Skeletal muscle tissue (tissue), 4 donors: ENCODE data around the gene BACH2. TPM values are rescaled to one million over a fixed set of nuclear protein-coding genes. Genes with fewer than 3 reads are reported as not detected.
A peak's percentile ranks its signal among the peaks of the same experiment; 100 is the strongest.
"Not testable (repeated sequence)": the region's sequence is repeated elsewhere in the genome, so short reads cannot be mapped to it uniquely, and the experiment has no call there.

Source experiments
- H3K27ac ChIP-seq: one replicate; pipeline ENCODE4 v1.7.0; 2013; ENCODE audit warnings: mild to moderate bottlenecking, low read depth, low read length, inconsistent platforms
- H3K27me3 ChIP-seq, 3 donors: one replicate each; pipeline ENCODE4 v1.7.0; 2013; ENCODE audit warnings: low read length in 3 of 3; ENCODE audit not compliant: control insufficient read depth in 3 of 3, insufficient read depth in 3 of 3
- H3K36me3 ChIP-seq, 3 donors: one replicate each; pipeline ENCODE4 v1.7.0; 2013; ENCODE audit warnings: low read length in 3 of 3; ENCODE audit not compliant: control insufficient read depth in 3 of 3, insufficient read depth in 3 of 3
- H3K4me1 ChIP-seq, 3 donors: one replicate each; pipeline ENCODE4 v1.7.0; 2013; ENCODE audit warnings: low read length in 3 of 3, mild to moderate bottlenecking in 3 of 3; ENCODE audit not compliant: control insufficient read depth in 3 of 3, insufficient read depth in 3 of 3
- H3K4me3 ChIP-seq, 3 donors: one replicate each; pipeline ENCODE4 v1.7.0; 2013; ENCODE audit warnings: low read length in 3 of 3
- H3K9ac ChIP-seq, 3 donors: one replicate each; pipeline ENCODE4 v1.7.0; 2013; ENCODE audit warnings: low read length in 3 of 3, mild to moderate bottlenecking in 3 of 3, moderate library complexity in 2 of 3, low read depth in 1 of 3
- H3K9me3 ChIP-seq, 3 donors: one replicate each; pipeline ENCODE4 v1.7.0; 2013; ENCODE audit warnings: low read length in 3 of 3; ENCODE audit not compliant: control insufficient read depth in 3 of 3
- total RNA-seq: library from RNA; depleted of rRNA; stranded (reverse); fragments of >200 nt; gene quantifications from one replicate; pipeline ENCODE4 v1.2.3, GENCODE V29; 2014
- donor health status: Osteomylitis.

Gene BACH2
- total RNA-seq, 1 donor from 2014 or later = 3.7 TPM

- peaks cover 24 to 45% (median 32%) of the 10 kb centered on the region in 3 donors for H3K4me1 ChIP-seq
- peak overlapping the region; percentile 97 for H3K27ac ChIP-seq
- H3K36me3 ChIP-seq = no peaks in the 10 kb centered on the region
- peak overlapping the region; percentile 71 to 73 (median 73) for H3K4me3 ChIP-seq
- no peaks in the 10 kb centered on the region for H3K27me3 ChIP-seq
- no peaks in the 10 kb centered on the region for H3K9me3 ChIP-seq
- peak overlapping the region; percentile 82 to 91 (median 82) for H3K9ac ChIP-seq
Observed at GRCh38 chr6:90219209-90219985, 77.2 kb downstream of the BACH2 start.

- Histone ChIP-seq H3K4me3 (peak overlapping the region; percentile 71 to 73 (median 73)), H3K4me1 (peaks cover 28 to 48% (median 32%) of the 10 kb centered on the region in 3 donors), H3K9me3 (no peaks in the 10 kb centered on the region), H3K36me3 (no peaks in the 10 kb centered on the region), H3K27ac (peak overlapping the region; percentile 97), H3K27me3 (no peaks in the 10 kb centered on the region), H3K9ac (peak overlapping the region; percentile 82 to 91 (median 82))
Observed at GRCh38 chr6:90218959-90219208, 77.8 kb downstream of the BACH2 start.

- H3K4me3 ChIP-seq = peak overlapping the region; percentile 19 to 73 (median 68)
- H3K9ac ChIP-seq = peak overlapping the region; percentile 82 to 91 (median 82)
- H3K9me3 ChIP-seq = no peaks in the 10 kb centered on the region
- no peaks in the 10 kb centered on the region for H3K27me3 ChIP-seq
- peak overlapping the region; percentile 97 for H3K27ac ChIP-seq
- no peaks in the 10 kb centered on the region for H3K36me3 ChIP-seq
- peaks cover 28 to 48% (median 36%) of the 10 kb centered on the region in 3 donors for H3K4me1 ChIP-seq
Observed at GRCh38 chr6:90217506-90218127, 79.0 kb downstream of the BACH2 start.

DNA sequence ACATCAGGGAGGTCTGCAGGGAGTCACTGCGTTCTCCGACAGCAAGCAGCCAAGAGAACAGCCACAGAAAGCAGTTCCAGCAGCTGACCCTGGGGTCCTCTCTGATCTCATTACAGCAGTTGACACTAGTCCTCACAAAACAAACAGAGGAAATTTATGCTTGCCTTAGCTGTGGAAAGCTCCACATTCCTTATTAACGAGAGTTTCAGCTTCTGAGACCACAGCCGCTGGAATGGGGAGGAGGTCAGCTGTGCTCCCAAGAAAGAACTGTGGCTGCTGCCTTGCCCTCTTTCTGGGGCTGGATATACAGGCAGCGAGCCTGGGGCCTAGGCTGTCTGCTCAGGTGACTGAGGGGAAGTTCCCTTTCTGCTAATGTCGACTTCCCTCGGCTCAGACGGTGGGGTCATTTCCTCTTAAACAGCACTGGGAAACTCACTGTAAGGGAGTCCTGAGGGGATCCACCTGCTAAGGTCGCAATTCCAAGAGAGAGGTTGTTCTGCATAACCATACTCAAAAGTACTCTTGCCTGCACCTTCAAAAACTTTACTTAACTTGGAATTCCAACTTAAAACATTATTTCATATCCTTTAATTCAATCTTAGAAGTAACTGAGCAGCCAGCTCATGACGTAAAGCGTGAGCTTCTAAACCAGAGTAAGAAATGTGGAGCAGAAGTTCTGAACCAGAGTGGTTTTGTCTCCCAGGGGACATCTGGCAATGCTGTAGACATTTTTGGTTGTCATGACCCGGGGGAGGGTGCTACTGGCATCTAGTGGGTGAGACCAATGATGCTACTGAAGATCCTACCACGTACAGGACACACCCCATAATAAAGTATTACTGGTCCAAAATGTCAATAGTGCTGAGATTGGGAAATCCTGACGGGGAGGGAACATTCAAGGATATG, 80.3 kb downstream of the BACH2 start:
- Histone ChIP-seq H3K9ac (peak overlapping the region; percentile 6 to 58 (median 26)), H3K36me3 (no peaks in the 10 kb centered on the region), H3K27ac (peak overlapping the region; percentile 97)

DNA sequence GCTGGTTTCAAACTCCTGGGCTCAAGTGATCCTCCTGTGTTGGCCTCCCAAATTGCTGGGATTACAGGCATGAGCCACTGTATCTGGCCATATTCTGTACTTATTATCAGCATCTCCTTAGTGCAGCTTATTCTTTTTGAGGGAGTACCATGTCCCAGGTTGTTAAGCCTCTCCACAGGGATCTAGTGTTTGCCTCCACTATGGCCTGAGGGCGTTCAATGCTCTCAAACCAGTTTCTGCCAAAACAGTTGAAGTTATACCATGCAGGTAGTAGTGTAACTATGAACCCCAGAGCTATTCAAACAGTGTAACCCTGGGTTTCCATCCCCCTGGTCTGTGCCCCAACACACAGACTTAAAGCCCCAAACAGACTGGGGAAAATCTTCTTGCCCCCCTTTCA, 81.7 kb downstream of the BACH2 start:
- no peaks in the 10 kb centered on the region for H3K36me3 ChIP-seq
- H3K4me1 ChIP-seq = peaks cover 36 to 44% (median 44%) of the 10 kb centered on the region in 3 donors
- no peak overlapping the region for H3K9ac ChIP-seq
- no peak overlapping the region for H3K4me3 ChIP-seq
- H3K27me3 ChIP-seq = no peaks in the 10 kb centered on the region
- no peaks in the 10 kb centered on the region for H3K9me3 ChIP-seq
- H3K27ac ChIP-seq = no peak overlapping the region

More for the DNA sequence above, 80.3 kb downstream of the BACH2 start:
- Histone ChIP-seq H3K4me1 (peaks cover 28 to 46% (median 36%) of the 10 kb centered on the region in 3 donors), H3K9me3 (no peaks in the 10 kb centered on the region), H3K27me3 (no peaks in the 10 kb centered on the region), H3K4me3 (peak overlapping the region in 1 of 3 donors; percentile 24)

- H3K4me3 ChIP-seq = no peak overlapping the region
- peaks cover 37 to 45% (median 42%) of the 10 kb centered on the region in 3 donors for H3K4me1 ChIP-seq
Observed at GRCh38 chr6:90214461-90214860, 82.2 kb downstream of the BACH2 start.

GRCh38 chr6:90212274-90212673, 84.4 kb downstream of the BACH2 start:
- H3K36me3 ChIP-seq = no peaks in the 10 kb centered on the region
- no peaks in the 10 kb centered on the region for H3K9me3 ChIP-seq
- H3K27me3 ChIP-seq = no peaks in the 10 kb centered on the region
- no peak overlapping the region for H3K27ac ChIP-seq
- no peak overlapping the region for H3K9ac ChIP-seq
- H3K4me3 ChIP-seq = no peak overlapping the region
- H3K4me1 ChIP-seq = peaks cover 25 to 33% (median 29%) of the 10 kb centered on the region in 3 donors

More at GRCh38 chr6:90214461-90214860, 82.2 kb downstream of the BACH2 start:
- Histone ChIP-seq H3K36me3 (no peaks in the 10 kb centered on the region), H3K9me3 (no peaks in the 10 kb centered on the region), H3K27ac (no peak overlapping the region), H3K9ac (no peak overlapping the region), H3K27me3 (no peaks in the 10 kb centered on the region)

GRCh38 chr6:90209527-90209926, 87.1 kb downstream of the BACH2 start:
- Histone ChIP-seq H3K4me1 (peaks cover 15 to 19% (median 19%) of the 10 kb centered on the region in 3 donors), H3K9ac (no peak overlapping the region), H3K27me3 (no peaks in the 10 kb centered on the region), H3K27ac (no peak overlapping the region), H3K9me3 (no peaks in the 10 kb centered on the region), H3K36me3 (peaks cover 0 to 6% (median 2%) of the 10 kb centered on the region in 3 donors), H3K4me3 (no peak overlapping the region)

GRCh38 chr6:90208690-90209089, 88.0 kb downstream of the BACH2 start:
- H3K9ac ChIP-seq, H3K4me3 ChIP-seq, H3K27me3 ChIP-seq, H3K36me3 ChIP-seq, H3K9me3 ChIP-seq, H3K27ac ChIP-seq: not testable (repeated sequence)
- peaks cover 15 to 18% (median 16%) of the 10 kb centered on the region in 3 donors for H3K4me1 ChIP-seq
